Activated CD4-positive, alpha-beta T cell treated with anti-CD3 and anti-CD28 coated beads, Interleukin-2, amount 50 U/mL, for 1 hour (primary cell): ENCODE measurements around the gene DNAH9.

ENCODE experiments used
- DNase-seq: peaks from one replicate; pipeline ENCODE4 v3.0.0-alpha.2; 2020

The DNAH9 gene, protein sequence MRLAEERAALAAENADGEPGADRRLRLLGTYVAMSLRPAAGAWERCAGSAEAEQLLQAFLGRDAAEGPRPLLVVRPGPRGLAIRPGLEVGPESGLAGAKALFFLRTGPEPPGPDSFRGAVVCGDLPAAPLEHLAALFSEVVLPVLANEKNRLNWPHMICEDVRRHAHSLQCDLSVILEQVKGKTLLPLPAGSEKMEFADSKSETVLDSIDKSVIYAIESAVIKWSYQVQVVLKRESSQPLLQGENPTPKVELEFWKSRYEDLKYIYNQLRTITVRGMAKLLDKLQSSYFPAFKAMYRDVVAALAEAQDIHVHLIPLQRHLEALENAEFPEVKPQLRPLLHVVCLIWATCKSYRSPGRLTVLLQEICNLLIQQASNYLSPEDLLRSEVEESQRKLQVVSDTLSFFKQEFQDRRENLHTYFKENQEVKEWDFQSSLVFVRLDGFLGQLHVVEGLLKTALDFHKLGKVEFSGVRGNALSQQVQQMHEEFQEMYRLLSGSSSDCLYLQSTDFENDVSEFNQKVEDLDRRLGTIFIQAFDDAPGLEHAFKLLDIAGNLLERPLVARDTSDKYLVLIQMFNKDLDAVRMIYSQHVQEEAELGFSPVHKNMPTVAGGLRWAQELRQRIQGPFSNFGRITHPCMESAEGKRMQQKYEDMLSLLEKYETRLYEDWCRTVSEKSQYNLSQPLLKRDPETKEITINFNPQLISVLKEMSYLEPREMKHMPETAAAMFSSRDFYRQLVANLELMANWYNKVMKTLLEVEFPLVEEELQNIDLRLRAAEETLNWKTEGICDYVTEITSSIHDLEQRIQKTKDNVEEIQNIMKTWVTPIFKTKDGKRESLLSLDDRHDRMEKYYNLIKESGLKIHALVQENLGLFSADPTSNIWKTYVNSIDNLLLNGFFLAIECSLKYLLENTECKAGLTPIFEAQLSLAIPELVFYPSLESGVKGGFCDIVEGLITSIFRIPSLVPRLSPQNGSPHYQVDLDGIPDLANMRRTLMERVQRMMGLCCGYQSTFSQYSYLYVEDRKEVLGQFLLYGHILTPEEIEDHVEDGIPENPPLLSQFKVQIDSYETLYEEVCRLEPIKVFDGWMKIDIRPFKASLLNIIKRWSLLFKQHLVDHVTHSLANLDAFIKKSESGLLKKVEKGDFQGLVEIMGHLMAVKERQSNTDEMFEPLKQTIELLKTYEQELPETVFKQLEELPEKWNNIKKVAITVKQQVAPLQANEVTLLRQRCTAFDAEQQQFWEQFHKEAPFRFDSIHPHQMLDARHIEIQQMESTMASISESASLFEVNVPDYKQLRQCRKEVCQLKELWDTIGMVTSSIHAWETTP (N-terminal part only)

DNA sequence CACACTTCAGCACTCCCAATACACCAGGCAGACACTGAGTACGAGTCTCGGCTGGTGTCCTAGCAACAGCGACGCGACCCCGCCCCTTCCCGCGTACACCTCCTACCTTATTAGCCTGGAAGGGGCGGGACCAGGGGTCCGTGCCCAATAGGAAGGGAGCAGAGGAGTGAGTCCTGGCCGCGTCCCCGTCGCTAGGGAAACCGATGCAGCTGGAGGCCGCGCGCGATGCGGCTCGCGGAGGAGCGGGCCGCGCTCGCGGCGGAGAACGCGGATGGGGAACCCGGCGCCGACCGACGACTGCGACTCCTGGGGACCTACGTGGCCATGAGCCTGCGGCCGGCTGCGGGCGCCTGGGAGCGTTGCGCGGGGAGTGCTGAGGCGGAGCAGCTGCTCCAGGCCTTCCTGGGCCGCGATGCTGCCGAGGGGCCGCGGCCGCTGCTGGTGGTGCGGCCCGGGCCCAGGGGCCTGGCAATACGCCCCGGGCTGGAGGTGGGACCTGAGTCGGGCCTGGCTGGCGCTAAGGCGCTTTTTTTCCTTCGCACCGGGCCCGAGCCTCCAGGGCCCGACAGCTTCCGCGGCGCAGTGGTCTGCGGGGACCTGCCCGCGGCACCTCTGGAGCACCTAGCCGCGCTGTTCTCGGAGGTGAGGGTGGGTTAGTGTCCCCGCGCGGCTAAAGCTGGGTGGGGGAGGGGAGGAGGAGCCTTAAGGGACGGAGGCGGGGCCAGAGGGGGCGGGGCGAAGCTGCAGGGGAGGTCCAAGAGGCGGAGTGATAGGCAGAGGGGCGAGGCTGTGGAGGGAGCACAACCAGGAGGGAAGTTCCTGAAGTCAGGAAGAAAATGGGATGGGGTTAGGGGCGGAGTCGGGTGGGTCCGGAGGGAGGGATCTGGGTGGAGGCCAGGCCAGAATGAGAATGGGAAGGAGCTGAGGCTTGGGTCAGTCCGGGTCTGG lies at the start of gene DNAH9:
TSS of gene DNAH9 (plus strand) at position 197 of the 948 bp plus-strand sequence. CDS start at position 226, 29 bp downstream.
- DNase-seq, result peak; percentile 1

DNA sequence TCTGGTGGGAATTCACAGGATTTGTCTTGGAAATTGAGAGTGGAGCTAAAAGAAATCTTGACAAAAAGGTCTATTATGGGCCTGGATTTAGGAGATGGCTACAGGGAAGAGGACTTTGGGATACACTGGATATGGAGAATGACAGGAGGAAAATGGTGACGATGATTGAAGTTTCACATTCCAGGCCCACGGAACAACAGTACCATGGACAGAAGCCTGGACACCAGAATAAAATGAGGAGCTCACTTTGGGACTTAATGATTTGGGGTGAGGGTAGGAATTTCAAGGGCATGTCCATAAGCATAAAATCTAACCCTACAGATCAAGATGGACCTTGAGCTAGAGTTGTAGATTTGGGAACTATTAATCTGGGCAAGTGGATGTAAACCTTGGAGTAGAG lies 47.8 kb upstream of the DNAH9 start:
- no peak for DNase-seq

- DNase-seq, result no peak
Measured at GRCh38 chr17:11551442-11551841, 46.8 kb upstream of the DNAH9 start.

GRCh38 chr17:11553135-11553534 lies 45.1 kb upstream of the DNAH9 start:
- DNase-seq, result no peak

- no peak for DNase-seq
Measured at GRCh38 chr17:11554042-11554441, 44.2 kb upstream of the DNAH9 start.

GRCh38 chr17:11554542-11554941 lies 43.7 kb upstream of the DNAH9 start:
- no peak for DNase-seq

DNA sequence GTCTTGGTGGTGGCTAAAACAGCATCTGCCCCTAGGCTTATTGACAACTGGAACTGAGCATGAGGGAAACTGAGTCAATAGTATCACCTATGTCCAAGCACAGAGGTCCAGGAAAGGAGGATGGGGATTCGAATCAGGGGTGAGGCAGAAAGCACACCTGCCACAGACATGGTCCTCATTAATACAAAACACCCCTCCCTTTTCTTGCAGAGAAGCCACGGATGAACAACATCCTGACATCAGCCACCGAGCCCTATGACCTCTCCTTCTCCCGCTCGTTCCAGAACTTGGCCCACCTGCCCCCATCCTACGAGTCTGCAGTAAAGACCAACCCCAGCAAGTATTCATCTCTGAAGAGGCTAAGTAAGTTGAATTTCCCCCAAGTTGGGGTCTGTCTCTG lies 42.7 kb upstream of the DNAH9 start:
- no peak for DNase-seq

- DNase-seq, result no peak
Measured at GRCh38 chr17:11557727-11558452, 40.4 kb upstream of the DNAH9 start.

DNA sequence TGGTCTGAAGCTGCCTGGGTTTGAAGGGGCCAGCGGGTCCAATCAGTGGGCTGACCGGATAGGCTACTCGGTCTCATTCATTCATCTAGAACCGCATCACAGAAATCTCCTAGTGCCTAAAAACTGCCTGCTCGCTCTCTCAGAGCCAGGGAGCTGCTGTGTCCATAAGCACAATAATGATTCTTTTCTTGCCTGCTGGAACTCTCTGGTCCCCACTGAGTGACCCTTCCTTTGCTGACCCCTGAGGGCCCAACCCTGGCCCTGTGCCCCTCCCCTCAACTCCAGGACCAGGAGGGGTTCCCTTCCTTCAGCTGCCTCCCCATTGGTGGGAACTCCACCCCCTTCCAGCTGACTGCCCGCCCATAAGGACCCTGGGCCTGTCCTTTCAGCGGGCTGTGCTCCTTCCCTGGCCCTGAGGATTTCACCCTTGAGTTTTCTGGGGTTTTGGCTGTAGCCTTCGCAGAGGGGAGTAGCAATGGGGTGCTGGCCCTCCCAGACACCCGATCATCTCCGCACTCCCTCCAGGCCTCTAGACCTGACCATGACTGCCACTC lies 39.5 kb upstream of the DNAH9 start:
- DNase-seq, result no peak

GRCh38 chr17:11559601-11560000 lies 38.7 kb upstream of the DNAH9 start:
- DNase-seq, result no peak

DNA sequence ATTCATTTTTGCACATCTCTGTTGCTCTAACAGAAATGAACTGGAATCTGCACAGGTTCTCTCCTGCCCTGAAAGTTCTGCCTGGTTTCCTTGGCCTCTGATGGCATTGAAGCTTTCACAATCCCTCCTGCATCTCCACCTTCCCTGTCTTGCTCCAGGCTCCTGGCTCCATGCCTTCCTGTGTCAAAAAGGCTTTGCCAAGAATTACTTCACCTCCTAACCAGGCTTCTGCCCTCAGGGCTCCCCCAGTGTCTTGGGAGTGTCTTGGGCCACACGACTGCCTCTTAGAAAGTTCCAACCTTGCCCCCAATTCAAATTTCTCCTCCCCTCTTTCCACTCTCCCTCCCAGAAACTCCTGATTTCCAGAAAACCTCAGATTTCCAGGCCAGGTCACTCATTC lies 37.0 kb upstream of the DNAH9 start:
- DNase-seq, result no peak

GRCh38 chr17:11561702-11562101 lies 36.6 kb upstream of the DNAH9 start:
- DNase-seq, result no peak

DNA sequence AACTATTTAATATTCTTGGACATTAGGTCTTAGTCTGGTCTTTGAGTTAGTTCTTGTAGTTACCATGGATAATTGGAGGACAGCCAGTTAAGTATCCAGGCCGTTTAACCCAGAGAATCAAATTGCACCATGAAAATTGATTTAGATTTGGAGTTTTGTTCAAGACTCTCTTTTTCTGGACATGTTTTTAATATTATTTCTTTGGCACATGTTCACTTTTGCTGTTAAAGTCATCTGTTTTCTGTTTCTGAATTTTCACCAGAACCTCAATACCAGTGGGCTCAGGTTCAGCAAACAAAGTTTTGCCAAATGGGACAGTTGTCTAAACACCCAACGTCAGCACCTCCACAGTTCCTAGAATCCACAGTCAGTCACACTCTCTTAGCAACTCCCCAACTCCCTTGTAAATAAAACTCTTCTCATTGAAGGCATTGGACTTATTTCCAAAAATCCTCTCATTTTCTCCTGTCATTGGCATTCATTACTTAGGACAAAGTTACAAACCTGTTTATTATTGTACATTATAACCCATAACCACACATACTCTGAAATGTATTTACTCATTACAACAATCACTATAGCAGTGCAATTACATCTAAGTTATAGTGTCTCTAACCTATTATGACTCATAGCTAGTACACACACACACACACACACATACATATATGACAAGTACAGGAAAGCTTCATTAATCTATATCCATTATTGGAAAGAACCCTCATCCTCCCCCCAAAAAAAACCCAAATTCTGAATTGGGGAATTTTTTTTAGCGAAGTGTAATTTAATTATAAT lies 33.5 kb upstream of the DNAH9 start:
- no peak for DNase-seq

- no peak for DNase-seq
Measured at GRCh38 chr17:11565591-11565990, 32.7 kb upstream of the DNAH9 start.

GRCh38 chr17:11578998-11579397 lies 19.3 kb upstream of the DNAH9 start:
- DNase-seq, result no peak

DNA sequence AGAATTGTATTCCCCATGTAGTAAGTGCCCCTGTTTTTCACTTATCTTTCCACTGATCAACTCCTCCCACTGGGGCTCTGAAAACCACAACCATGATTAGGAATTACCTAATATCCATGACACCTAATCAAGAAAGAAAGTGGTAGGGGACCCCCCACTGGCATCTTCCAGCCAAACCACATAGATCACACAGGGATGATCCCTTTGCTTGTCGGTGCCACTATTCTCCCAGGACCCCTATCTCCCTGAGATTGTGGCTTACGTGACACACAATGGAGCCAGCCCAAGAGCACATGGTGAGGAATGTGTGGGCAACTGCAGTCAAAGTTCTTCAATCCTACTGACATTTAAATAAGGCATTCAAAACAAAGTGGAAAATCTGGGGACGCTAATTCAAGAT lies 17.6 kb upstream of the DNAH9 start:
- DNase-seq, result no peak

DNA sequence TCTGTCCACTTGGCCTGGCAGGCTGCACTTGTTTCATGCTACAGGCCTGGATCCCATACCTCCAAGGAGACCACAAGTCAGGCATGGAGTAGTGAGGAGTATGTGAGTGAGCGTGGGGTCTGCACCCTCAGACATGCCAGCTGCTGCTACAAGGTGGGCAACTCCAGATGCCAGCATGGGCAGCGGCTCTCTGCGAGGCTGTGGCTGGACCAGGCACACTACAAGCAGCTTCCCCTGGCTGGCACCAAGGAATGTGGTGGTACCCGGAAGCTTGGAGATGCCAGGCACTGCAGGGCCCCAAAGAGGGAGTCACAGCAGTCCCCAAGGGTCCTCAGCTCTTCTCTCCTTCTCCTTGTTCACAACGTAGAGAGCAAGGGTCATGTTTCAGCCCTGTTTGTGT lies 16.1 kb upstream of the DNAH9 start:
- no peak for DNase-seq

DNA sequence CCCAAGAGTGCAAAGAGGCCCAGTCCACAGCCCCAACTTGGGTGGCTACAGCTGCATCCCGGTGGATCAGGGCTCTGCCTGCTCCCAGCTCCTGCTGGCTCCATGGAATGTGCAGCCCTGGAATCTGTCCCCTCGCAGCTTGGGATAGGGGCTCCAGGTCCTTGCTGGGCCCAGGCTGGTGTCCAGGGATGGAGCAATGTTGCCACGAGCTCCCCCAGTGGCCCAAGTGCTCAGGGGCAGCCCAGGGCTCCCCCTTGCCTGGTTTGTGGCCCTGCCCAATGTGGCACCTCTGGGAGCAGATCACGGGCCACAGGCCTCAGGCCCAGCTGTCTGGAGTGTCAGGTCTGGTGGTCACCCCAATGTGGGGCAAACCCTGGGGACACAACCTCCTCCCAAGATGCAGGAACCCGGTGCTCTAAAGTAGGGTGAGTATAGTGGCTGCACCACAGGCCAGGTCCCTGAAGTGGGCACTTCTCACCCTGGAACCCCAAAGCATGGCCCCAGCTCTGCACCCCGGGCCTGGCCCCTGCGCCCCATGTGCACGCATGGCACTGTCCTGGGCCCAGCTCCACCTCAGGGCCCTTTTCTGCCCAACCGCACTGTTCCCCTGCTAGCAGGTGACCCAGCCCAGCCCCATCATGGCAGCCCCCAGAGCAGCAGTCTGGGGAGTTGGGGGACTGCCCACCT lies 14.8 kb upstream of the DNAH9 start:
- DNase-seq, result no peak

DNA sequence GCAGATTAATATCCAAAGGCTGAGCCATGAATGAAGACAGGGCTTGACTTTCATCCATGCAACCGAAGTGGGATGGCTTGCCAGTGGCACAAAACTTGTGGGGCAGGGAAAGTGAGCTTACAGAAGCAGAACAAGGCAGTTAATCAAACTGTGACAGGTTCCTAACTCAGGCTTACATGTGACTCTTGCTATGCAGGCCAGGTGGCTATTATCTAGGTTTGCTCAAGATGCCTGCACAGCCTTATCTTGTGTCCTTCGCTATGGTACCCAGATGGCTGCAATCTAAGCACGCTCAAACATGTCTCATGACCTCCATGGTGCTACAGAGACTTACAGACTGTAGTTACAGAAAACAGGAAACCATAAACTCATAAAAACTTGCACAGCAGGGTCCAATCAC lies 8.6 kb upstream of the DNAH9 start:
- DNase-seq, result no peak
